SU-DHL-6 (cell line): ENCODE data around the gene ARMS2.

Experiments
- CTCF ChIP-seq: fragments of 200-600 bp; sonication (generic); IDR thresholded peaks from one replicate; pipeline ENCODE4 v1.5.1; 2017; ENCODE audit warnings: antibody characterized with exemption, mild to moderate bottlenecking, low read length, moderate library complexity; ENCODE audit not compliant: insufficient read depth, poor library complexity, severe bottlenecking
- EZH2phosphoT487 ChIP-seq: fragments of 200-600 bp; sonication (generic), shearing (Covaris generic); conservative IDR thresholded peaks from 2 replicates; pipeline ENCODE4 v1.6.1; 2018; ENCODE audit warnings: mild to moderate bottlenecking, antibody characterized with exemption, low read length, moderate library complexity, mixed read lengths

- TF ChIP-seq CTCF (no peak), EZH2phosphoT487 (no peak)
These were observed 31.2 kb downstream of the ARMS2 start for GRCh38 chr10:122485670-122486069.
